Measurements from ENCODE around the gene PKNOX2. TPM values are rescaled to one million over a fixed set of nuclear protein-coding genes. Genes with fewer than 3 reads are reported as not detected.

The PKNOX2 gene
- total RNA-seq, result not detected in 2 replicates

DNA sequence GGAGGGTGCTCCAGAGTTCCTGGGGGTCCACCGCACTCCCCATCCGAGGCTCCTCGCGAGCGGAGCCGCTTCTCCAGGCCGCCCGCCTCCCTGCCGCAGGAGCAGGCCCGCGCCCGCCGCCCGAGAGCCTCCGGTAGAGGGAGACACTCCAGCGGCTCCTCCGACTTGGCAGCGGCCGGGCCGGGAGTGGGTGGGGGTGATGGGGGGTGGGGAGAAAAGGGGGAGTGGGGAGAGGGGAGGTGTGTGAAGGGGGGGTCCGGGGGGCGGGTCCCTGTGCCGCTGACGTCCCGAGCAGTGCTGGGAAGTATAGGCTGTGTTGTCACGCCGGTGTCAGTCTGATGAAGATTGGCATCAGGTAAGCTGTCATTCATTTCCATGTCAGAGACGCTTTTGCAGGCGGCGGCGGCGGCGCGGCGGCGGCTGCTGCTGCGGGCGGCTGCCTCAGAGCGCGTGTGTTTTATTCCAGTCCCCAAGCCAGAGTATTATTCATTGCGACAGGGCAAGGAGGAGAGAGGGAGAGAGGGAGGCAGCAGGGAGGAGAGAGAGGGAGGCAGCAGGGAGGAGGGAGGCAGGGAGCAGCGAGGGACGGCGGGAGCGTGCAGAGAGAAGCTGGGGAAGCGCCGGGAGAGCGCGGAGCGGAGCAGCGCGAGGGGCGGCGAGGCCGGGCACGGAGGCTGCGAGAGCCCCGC, at the start of gene PKNOX2:
PKNOX2 (plus strand) TSS at position 330 of the 689 bp plus-strand sequence. CDS start 186,555 bp downstream, outside the sequence.
- DNase-seq, result peak; percentile 78

GRCh38 chr11:125117429-125117828, 47.1 kb upstream of the PKNOX2 start:
- peak; percentile 5 for DNase-seq

- DNase-seq, result no peak
Measured at GRCh38 chr11:125123194-125123946, 41.2 kb upstream of the PKNOX2 start.

DNA sequence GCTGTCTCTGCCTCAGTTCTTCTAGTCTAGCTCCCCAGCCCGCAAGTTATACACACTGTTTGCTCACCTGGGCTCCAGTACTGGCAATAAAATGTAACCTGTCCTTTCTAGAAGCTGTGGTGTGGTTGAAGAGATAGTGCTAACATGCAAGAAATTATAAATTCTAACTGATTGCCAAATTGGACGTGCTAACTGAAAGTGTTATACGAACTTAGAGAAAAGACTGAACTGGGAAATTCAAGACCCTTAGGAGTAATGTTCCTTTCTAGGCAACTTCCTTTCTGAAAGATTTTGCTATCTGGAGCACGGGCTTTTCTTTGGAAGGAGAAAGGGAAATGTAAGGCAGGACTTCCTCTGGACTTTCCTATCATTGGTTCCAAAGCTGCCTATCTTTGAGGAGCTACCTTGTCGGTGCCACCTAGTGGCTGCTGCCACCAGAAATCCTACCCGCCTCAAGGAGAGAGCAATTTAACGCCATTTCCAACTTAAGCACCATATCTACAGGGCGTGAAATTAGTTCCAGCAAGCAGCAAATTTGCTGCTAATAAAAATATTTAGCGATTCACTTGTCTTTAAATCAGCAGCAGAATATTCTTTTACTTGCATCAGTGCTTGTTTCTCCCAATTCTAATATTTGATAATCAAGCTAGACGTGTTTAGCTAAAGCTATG, 40.5 kb upstream of the PKNOX2 start:
- DNase-seq, result peak; percentile 59

- DNase-seq, result no peak
Measured at GRCh38 chr11:125124618-125124992, 39.9 kb upstream of the PKNOX2 start.

DNA sequence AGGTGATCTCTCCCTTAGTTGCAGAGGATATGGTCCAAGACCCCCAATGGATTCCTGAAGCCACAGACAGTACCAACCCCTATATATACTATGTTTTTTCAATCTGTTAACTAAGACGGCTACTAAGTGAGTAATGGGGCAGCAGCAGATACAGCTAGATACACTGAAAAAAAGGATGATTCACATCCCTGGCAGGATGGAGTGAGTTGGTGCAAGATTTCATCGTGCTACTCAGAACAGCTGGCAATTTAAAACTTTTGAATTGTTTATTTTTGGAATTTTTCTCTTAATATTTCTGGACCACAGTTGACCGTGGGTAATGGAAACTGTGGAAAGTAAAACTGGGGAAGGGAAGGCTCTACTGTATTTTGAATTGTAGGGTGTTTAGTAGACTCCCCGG, 36.1 kb upstream of the PKNOX2 start:
- no peak for DNase-seq

- DNase-seq, result no peak
Measured at GRCh38 chr11:125129316-125129993, 35.1 kb upstream of the PKNOX2 start.

DNA sequence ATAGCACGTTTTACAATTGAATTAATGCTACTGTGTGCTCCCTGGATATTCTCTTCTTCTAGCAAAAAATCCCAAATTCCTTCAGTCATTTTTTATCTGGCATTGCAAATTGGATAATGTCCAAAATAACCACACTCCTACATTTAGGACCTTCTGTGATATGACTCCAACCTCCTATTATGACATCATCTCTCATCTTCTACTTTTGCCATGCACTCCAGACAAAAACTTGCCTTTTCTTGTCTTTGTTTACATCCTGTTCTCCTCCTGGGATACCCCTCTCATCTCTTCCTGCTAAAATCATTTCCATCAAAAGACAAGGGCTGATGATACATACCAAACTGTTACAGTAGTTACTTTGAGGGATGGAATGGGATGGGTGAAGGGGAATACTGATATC, 32.5 kb upstream of the PKNOX2 start:
- DNase-seq, result no peak

- DNase-seq, result no peak
Measured at GRCh38 chr11:125132596-125132995, 32.0 kb upstream of the PKNOX2 start.

- DNase-seq, result no peak
Measured at GRCh38 chr11:125136001-125136400, 28.6 kb upstream of the PKNOX2 start.

GRCh38 chr11:125138966-125139365, 25.6 kb upstream of the PKNOX2 start:
- DNase-seq, result no peak

GRCh38 chr11:125139778-125140177, 24.8 kb upstream of the PKNOX2 start:
- DNase-seq, result no peak

DNA sequence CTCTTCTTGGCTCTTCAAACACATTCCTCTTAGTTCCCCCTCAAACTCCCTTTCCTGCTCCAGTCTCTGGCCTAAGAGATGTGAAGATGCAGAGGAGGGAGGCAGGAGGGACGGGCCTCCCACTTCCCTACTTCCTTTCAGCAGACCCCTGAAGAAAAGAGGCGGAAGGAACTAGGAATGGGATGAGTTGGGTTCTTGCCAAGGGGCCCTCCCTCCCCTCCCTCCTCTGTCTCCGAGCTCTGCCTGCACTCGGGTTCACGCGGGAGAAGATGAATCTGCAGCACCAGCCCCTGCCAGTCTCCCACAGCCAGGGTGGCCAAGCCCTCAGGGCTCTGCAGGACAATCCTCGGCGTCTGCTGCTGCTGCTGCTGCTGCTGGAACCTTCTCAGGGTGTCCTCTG, 24.3 kb upstream of the PKNOX2 start:
- DNase-seq, result no peak

DNA sequence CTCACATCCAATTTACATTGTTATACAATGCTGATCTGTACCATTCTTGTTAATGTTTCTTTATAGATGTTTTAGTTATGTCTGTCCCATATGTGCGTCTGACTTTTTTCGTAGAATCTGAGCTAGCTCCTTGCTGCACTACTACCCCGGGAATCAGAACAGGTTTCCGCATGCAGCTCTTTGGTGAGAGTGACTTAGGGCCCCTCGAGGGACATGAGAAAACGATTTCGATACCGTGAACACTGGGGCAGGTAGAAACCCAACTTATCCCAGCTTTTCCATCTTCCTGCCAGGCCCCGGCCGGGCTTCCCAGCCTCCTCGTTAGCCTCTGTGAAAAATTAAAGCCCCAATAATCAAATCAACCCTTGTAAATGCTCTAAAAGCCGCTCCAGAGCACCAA, 23.4 kb upstream of the PKNOX2 start:
- no peak for DNase-seq

DNA sequence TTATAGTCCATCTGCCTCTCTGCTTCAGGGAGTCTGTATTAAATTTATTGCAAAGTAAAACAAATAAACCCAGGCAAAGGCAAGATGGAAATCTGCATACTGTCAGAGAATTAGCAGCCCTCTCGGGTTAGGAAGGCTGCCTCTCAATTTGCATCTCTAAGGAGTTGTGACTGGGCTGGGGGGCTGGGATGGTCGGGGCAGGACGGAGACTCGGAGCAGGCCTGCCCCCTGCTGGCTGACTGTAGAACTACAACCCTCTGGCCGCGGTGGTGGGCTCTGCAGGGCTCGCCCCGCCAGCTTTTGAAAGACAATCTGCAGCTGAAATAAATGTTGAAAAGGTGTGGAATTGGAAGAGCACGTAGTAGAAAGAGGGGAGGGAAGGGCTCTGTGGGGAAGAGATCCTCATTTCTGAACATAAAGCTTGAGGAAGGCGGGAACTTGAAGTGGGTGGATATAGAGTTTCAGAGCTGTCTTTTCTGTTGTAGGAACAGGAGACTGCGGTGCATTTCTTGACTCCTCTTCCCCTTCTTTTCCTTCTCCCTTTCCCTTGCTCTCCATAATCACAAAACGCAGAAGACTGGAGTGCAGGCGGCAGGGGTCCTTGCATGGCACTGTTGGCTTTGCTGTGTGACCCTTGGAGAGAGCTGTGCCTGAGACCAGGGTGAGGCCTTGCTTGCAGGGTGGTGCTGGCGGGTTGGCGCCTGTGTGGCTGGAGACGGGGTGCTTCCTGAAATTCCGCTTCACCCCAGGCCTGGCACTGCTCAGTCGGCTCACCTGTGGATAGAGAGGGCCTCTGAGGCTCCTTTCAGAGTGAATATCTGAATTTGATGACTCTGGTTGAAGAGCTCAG, 22.6 kb upstream of the PKNOX2 start:
- peak; percentile 61 for DNase-seq

DNA sequence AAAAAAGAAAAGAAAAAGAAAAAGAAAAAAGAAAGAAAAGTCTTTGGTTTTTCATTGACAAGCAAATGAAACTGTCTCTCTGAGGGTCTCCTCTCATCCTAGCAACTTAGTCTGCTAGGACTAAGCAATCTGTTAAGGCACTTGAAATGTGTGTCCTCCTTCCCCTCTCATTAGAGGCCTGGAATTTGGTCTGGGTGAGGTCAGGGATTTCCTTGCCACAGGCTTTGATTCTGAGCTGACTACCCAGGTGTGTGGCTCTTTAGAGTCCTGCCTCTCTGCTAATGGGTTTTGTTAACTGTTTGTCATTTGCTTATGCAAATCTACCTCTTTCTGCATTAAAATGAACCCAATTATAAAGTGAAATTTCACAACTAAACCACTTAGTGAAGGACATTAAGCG, 18.3 kb upstream of the PKNOX2 start:
- DNase-seq, result no peak

DNA sequence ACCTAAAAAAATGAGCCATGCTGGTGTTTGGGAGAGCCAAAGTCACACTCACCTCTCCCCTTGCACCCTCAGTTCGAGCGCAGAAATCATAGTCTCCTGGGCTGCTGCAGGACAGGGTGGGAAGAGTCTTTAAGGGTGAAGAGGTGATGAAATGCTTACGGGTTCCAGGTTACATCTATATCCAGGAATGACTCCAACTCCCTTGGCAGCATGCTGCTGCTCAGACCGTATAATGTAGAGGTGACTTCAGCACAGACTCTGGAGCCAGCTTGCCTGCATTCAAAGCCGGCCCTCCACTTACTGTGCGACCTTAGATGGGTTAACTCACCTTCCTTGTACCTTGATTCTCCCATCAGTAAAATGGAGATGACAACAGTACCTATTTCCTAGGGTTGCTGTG, 17.3 kb upstream of the PKNOX2 start:
- no peak for DNase-seq

- DNase-seq, result no peak
Measured at GRCh38 chr11:125148011-125148410, 16.5 kb upstream of the PKNOX2 start.

- DNase-seq, result no peak
Measured at GRCh38 chr11:125148743-125149142, 15.8 kb upstream of the PKNOX2 start.

- no peak for DNase-seq
Measured at GRCh38 chr11:125153837-125154236, 10.7 kb upstream of the PKNOX2 start.

DNA sequence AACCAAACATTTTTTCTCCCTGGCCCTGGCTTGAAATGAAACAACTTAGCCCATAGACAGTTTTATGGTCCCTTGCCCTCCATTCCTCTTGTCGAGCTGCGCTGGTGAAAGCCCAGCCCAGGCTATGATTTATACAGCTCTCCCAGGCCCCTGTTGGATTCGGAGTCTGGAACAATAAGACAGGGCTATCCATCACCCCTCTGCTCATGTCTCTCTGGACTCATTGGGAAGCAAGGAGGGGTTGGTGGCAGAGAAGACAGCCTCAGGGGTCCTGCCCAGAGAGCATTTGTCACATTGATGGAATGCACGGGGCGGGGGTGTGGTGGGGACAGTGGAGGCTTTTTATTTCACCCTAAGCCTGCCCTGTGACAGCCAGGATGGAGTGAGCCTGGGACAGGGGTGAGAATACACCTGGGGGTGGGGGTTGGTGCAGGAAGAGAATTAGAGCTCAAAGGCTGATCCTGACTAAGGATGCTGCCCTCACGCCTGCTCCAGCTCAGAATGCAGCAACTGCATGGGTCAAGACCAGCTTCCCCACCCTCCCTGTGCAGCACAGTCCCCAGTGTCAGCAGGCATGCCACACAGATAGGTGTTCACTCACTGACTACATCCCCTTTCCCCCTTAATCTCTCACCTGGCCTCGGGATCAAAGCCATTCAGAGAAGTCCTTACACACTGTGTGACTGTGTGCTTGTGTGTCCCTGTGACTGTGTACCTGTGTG, 10.0 kb upstream of the PKNOX2 start:
- DNase-seq, result no peak

DNA sequence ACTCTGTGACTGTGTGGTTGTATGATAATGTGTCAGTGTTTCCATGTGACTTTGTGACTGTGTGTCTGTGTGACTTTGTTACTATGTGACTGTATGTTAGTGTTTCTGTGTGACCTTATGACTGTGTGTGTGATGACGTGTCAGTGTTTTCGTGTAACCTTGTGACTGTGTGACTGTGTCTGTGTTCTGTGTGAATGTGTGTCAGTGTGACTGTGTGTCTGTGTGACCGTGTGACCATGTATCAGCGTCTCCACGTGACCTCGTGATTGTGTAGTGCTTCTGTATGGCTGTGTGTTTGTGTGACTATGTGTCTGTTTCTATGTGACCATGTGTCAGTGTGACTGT, 9.5 kb upstream of the PKNOX2 start:
- no peak for DNase-seq
